MM.1S (cell line): Measurements from ENCODE around the gene HSF2BP.
"Not testable (repeated sequence)": the region's sequence is repeated elsewhere in the genome, so short reads cannot be mapped to it uniquely, and the experiment has no call there.

Source experiments
- CTCF ChIP-seq: fragments of 300-600 bp; sonication (generic); IDR thresholded peaks from 2 replicates; pipeline ENCODE4 v1.5.1; 2016; ENCODE audit warnings: antibody characterized with exemption, low read length, mixed read lengths
- EZH2 ChIP-seq: fragments of 300-600 bp; sonication (generic); optimal IDR thresholded peaks from 2 replicates; pipeline ENCODE3; 2017; ENCODE audit warnings: low read depth, mild to moderate bottlenecking, antibody characterized with exemption, low read length, mixed read lengths

GRCh38 chr21:43486051-43486450, 173.2 kb downstream of the HSF2BP start:
- not testable (repeated sequence) for TF ChIP-seq EZH2, CTCF
